ENCODE results near the gene SULT6B1.
"Not testable (repeated sequence)": the region's sequence is repeated elsewhere in the genome, so short reads cannot be mapped to it uniquely, and the experiment has no call there.

The SULT6B1 gene

GRCh38 chr2:37196320-37197195, 8.1 kb upstream of the SULT6B1 start, which contains the start of gene CEBPZOS:
Gene CEBPZOS (plus strand): TSS chr2:37196496. CDS start chr2:37199705, 3,209 bp downstream.
- peak; percentile 78 for DNase-seq (ENCODE audit: low spot score)

DNA sequence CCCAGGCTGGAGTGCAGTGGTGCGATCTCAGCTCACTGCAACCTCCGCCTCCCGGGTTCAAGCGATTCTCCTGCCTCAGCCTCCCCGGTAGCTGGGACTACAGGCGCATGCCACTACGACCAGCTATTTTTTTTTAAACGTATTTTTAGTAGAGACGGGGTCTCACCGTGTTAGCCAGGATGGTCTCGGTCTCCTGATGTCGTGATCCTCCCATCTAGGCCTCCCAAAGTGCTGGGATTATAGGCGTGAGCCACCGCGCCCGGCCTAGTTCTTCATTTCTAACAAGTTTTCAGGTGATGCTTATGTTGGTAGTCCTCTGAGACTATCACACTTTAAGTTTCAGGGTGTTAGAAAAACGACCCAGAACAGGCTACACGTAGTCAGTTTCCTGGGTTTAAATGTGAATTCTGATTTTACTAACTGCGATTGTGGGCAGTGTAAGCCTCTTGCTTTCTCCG, 7.4 kb upstream of the SULT6B1 start:
- not testable (repeated sequence) for DNase-seq (ENCODE audit: low spot score)

DNA sequence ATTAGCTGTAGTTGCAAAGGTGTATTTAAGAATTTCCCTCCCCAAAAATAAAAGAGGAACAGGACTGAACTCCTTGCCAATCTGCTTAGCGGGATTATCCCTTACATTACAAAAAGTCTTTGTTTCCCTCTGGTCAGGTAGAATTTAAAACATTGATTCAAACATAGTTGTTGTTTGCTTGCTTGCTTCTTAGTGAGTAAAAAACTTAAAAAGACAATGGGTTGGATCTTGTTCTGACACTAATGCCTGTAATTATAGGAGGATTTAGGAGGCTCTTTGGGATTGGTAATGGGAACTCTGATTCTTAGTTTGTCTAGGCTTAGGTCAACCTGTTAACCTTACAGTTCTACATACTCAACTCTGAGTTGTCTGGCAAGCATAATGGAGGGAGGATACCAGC, 4.1 kb upstream of the SULT6B1 start:
- no peak for DNase-seq (ENCODE audit: low spot score)

DNA sequence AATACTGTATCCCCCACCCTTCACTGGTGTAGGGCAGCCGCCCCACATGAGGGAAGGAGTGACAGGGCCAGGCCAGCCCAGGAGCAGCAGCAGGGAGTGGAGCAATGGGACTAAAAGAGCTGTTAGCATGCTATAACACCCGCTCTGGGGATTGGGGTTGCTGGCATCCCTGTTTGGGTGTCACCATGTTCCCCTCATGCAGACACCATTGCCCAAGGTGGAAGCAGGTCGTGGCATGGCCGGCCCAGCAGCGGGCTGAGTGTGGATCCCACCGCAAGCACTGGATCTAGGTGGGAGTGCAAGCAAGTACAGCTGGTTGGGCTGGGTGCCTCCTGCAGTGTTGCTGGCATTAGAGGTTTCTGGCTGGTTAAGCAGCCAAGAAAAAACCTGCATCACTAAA, 3.3 kb upstream of the SULT6B1 start:
- DNase-seq (ENCODE audit: low spot score) = no peak

- no peak for DNase-seq (ENCODE audit: low spot score)
These were observed 2.8 kb upstream of the SULT6B1 start for GRCh38 chr2:37191253-37191652.

DNA sequence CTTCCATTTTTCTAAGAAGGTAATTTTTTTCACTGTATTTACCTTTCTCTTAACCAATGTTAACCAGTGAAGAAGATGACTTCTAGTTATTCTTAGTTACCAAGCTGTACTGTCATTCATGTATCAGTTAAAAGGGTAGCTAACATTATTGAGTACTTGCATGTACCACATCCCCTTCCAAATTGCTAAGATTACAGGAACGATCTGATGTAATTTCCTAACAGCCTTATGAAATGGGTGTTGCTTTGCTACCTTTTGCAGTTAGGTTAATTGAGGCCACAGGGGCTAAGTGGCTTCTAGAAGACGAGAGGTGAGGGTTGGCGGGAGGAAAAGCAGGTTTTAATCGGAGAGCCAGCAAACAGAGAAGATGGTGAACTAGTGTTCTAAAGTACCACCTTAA, 1.8 kb upstream of the SULT6B1 start:
- no peak for DNase-seq (ENCODE audit: low spot score)

DNA sequence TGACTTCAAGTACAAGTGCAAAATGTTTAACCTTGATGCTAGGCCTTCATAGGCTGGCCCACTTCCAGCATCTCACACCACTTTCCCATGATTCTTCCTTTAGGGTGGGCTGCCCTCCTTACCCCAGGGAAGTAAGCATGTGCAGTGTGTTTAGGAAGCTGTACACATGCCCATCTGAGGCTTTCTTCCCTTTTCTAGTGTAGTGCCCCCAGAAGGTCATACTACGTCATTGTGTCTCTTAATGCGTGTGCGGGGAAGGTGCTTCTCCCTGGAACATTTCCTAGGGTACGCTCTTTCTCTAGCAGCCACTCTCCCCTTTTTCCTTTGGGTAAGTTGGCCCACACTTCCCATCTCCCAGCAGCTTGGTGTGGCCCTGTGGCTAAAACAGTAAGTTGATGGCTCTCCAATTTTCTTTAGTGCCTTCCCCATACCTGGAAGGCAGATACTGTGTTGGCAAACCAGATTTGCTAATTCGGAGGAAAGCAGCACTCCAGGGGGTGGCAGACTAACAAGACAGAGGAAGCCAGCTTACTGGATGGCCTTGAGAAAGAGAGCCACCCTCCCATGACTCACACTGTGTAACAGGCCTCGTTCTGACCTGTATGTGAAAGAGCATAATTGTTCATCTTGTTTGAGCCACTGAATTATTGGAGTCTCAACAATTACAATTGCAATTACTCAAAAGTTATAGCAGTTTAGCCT, 1.1 kb upstream of the SULT6B1 start:
- no peak for DNase-seq (ENCODE audit: low spot score)

DNA sequence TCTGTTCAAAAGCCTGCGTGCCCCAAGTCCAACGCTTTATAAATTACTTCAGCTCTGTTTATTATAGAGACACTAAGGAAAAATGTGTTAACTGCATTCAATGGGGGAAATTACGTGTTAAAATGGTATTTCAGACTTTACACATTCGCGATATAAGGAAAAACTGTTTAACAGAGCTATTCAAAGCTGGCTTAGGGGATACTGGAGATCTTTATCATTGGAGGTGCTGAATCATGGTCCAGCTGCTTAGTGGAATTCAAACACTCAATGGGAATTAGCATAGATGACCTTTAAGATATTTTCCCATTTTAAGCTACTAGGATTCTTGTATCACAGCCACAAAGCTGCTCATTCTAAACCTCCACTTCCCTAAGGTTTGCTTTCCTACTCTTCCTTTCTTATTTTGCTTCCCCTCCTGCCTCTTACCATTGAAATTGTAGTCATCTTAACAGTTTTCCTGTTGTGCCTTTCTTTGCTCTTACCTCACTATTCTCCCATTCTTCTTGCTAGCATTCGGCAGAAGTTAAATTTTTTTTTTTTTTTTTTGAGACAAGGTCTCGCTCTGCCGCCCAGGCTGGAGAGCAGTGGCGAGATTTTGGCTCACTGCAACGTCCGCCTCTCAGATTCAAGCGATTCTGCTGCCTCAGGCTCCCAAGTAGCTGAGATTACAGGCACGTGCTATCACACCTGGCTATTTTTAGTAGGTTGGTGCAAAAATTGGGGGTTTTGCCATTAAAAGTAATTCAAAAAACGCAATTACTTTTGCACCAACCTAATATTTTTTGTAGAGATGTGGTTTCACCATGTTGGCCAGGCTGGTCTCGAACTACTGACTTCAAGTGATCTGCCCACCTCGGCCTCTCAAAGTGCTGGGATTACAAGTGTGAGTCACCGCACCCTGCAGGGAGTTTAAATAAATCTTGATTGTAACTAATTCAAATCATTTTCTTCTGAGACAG, 6.5 kb downstream of the SULT6B1 start:
- no peak for DNase-seq (ENCODE audit: low spot score)

GRCh38 chr2:37180640-37181039, 7.8 kb downstream of the SULT6B1 start:
- DNase-seq (ENCODE audit: low spot score) = no peak

GRCh38 chr2:37180006-37180639, 8.3 kb downstream of the SULT6B1 start:
- DNase-seq (ENCODE audit: low spot score) = no peak

DNA sequence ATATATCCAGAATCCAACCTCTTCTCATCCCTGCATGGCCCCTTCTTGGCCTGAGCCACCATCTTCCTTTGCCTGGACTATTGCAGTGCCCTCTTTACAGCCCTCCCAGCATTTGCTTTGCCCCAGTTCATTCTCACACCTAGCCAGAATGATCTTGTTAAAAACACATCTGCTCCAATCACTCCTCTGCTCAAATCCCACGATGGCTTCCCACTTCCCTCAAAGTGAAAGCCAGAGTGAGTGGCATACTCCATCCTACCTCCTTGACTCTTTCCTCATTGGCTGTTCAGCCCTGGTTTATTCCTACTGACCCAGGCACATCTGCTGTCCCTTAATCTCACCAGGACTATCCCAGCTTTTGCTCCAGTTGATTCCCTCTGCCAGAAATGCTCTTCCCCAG, 14.7 kb downstream of the SULT6B1 start:
- no peak for DNase-seq (ENCODE audit: low spot score)

DNA sequence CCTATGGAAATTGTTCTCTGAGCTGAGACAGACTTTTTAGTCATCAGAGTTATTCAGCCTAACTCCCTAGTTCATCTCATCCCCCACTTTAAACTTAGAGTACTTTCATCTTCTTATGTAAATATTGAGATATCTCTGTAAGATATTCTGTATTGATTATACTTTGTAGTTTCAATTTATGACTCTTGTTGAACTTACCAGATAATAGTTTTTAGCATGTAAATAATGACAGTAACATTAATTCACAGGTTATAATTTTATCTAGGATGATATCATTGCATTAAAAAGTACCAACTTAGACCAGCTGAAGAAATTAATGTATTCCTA, 16.9 kb downstream of the SULT6B1 start:
- DNase-seq (ENCODE audit: low spot score) = no peak

DNA sequence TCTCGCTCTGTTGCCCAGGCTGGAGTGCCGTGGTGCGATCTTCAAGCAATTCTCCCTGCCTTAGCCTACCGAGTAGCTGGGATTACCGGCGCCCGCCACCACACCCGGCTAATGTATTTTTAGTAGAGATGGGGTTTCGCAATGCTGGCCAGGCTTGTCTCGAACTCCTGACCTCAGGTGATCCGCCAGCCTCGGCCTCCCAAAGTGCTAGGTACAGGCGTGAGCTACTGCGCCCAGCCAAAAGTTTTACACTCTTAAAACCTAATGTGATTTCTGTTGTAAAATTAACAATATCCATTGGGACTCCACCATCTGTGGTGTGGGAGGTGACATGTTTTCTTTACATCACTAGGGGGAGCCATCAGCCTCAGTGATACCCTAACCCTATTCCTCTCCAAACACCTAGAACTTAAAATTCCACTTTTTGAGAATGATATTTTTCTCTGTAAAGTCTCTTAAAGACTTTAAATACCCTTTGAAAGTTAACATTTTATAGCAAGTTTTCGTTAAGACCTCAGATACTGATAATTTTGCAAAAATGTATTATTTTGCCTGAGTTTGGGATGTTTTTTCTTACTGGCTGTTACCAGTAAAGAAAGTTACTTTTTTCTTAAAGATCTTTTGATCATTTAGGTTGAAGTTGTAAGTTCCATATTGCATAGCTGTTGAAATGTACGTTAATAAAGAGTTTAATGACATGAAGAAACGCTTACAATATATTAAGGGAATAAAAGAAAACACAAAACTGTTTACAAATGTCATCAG, 20.1 kb downstream of the SULT6B1 start:
- no peak for DNase-seq (ENCODE audit: low spot score)

GRCh38 chr2:37167636-37168180, 20.8 kb downstream of the SULT6B1 start:
- no peak for DNase-seq (ENCODE audit: low spot score)

DNA sequence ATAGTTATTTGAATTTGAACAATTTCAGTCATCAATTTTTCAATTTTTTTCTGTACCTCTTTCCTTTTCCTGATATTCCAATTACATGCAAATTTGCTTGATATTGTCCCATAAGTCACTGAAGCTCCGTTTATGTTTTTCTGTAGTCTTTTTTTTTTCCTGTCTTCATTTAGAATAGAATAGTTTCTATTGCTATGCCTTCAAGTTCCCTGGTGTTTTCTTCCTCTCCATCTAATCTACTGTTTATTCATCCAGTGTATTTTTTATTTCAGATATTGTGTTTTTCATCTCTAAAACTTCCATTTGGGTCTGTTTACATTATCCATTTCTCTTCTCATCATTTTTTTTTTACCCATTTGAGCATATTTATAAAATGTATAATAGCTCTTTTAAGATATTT, 23.7 kb downstream of the SULT6B1 start:
- no peak for DNase-seq (ENCODE audit: low spot score)

DNA sequence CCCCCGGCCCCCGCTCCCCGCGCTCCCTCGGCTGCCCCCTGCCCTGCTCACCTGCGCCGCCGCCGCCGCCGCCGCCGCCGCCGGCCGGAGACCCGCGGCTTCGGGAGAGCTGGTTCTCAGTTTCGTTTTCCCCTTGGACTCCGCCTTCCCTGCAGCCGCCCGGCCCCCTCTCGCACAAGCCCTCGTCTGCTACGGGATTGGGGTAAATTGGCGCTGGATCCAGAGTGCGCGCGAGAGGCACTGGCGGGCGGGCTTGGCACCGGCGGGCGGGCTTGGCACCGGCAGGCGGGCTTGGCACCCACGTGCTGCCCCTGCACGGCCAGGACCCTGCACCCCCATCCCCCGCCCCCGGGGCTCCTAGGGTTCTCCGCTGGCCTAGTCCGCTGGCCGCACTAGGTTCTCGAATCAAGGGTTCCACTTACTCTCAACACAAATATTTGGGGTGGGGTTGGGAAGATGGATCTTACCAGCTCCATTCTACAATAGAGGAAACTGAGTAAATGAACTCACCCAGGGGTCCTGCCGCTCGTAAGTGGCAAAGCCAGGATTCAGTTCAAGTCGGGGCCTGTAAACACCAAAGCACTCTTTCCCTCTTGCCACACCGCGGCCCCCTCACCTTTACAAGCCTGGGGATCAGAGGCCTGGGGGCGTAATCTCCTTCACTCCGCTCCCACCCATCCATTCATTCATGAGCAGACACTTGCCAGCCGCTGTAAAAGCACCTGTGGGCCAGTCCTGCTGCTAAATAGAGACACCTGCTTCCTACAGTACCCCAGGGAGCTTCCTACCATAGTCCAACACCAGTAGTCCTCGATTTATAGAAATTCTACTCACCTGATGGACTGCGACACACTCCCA, 31.4 kb downstream of the SULT6B1 start, which contains the start of gene EIF2AK2:
EIF2AK2 (minus strand) TSS at position 124 of the 858 bp plus-strand sequence. CDS start 9,174 bp downstream, outside the sequence.
- peak; percentile 88 for DNase-seq (ENCODE audit: low spot score)

DNA sequence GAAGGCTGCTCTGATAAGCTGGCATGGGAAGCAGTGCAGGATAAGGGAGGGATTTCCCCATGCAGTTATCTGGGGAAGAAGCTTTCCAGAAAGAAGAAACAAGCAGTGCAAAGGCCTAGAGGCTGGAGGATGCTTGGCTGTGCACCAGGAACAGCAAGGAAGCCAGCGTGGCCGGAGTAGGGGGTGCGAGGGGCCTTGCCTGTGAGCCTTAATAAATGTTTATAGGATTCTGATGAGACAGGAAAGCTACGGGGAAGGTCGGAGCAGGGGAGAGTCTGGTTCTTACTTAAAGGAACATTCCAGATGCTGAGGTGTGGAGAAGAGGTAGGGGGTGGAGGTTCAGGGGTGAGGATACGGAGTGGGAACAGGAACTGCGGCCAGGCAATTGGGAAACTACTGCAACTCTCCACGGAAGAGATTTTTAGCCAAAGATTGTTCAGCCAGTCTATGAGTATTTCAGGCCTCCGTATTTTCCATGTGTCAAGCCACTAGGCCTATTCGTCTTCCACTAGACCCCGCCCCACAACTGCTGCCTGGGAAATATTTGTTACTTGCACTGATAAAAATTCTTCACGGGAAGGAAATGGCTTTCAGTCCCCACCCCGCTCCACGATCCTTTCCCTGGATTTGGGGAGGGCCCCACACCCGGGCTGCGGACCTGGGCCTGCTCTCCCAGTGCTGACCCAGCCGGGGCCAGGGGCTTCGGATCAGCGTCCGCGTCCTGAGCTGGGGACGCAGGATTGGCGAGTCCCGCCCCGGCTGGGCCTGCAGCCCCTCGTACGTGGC, 32.2 kb downstream of the SULT6B1 start:
- DNase-seq (ENCODE audit: low spot score) = no peak

DNA sequence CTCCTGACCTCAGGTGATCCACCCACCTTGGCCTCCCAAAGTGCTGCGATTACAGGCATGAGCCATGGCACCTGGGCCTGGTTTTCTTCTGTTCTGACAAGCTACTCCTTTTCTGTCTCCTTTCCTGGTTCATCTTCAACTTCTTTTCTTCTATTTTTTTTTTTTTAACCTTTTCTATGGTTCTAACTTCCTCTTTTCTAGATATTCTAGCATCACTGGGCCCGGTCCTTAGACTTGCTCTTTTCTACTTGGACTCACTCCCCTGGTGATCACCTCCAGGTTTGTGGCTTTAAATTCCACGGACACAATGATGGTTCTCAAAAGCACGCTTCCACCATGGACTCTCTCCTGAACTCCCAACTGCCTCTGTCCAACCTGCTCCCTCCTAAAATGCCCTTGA, 33.7 kb downstream of the SULT6B1 start:
- no peak for DNase-seq (ENCODE audit: low spot score)

- no peak for DNase-seq (ENCODE audit: low spot score)
These were observed 35.2 kb downstream of the SULT6B1 start for GRCh38 chr2:37153224-37153623.

Measured in ecto neural progenitor cell (in vitro differentiated cells).